HepG2 (cell line): ENCODE data around the gene SYNJ2. TPM values are rescaled to one million over a fixed set of nuclear protein-coding genes. Genes with fewer than 3 reads are reported as not detected.

Source experiments
- FOXK1 ChIP-seq: sonication (generic); formaldehyde crosslinking; IDR thresholded peaks from 2 replicates; pipeline ENCODE4 v1.4.0; 2020; ENCODE audit warnings: low read depth, missing genetic modification reagents, borderline replicate concordance
- FOXP1 ChIP-seq, 2 experiments: fragments of 450-650 bp in 1 of 2; IDR thresholded peaks; 2 replicates each; pipeline ENCODE4 v1.6.1; 2017 to 2018; ENCODE audit warnings: antibody characterized with exemption in 1 of 2
- MTF2 ChIP-seq: sonication (generic); formaldehyde crosslinking; IDR thresholded peaks from 2 replicates; pipeline ENCODE4 v1.5.0; 2020; ENCODE audit warnings: missing genetic modification reagents, borderline replicate concordance
- NFE2L2 ChIP-seq: fragments of 150-350 bp; IDR thresholded peaks from 2 replicates; pipeline ENCODE4 v1.6.1; 2014; ENCODE audit warnings: low read length
- NONO ChIP-seq, 2 experiments: fragments of 450-650 bp in 1 of 2; sonication (generic) in 1 of 2; formaldehyde crosslinking in 1 of 2; IDR thresholded peaks in 1 of 2; conservative IDR thresholded peaks in 1 of 2; 2 replicates each; pipeline versions ENCODE4 v1.6.1 to v1.8.0; 2017 to 2022; ENCODE audit warnings: mild to moderate bottlenecking in 1 of 2, missing genetic modification reagents in 1 of 2, moderate library complexity in 1 of 2
- POLR2AphosphoS5 ChIP-seq: IDR thresholded peaks from 2 replicates; pipeline ENCODE4 v1.6.1; 2012; ENCODE audit warnings: low read depth, low read length
- SSRP1 ChIP-seq: IDR thresholded peaks from 2 replicates; pipeline ENCODE4 v1.6.1; 2016; ENCODE audit warnings: control low read depth
- ZBTB38 ChIP-seq: sonication (generic); formaldehyde crosslinking; IDR thresholded peaks from 2 replicates; pipeline ENCODE4 v1.5.1; 2020; ENCODE audit warnings: mild to moderate bottlenecking, missing genetic modification reagents
- ZFP36L1 ChIP-seq: sonication (generic); formaldehyde crosslinking; IDR thresholded peaks from 2 replicates; pipeline ENCODE4 v1.8.0; 2022; ENCODE audit warnings: mild to moderate bottlenecking, missing genetic modification reagents, moderate library complexity
- ZKSCAN8 ChIP-seq: IDR thresholded peaks from 2 replicates; pipeline ENCODE4 v1.6.1; 2016; ENCODE audit warnings: borderline replicate concordance, missing genetic modification reagents, missing compliant biosample characterization
- ZNF619 ChIP-seq: sonication (generic); formaldehyde crosslinking; IDR thresholded peaks from 2 replicates; pipeline ENCODE4 v1.4.0; 2020; ENCODE audit warnings: mild to moderate bottlenecking, missing genetic modification reagents
- ZNF749 ChIP-seq: sonication (generic); formaldehyde crosslinking; IDR thresholded peaks from 2 replicates; pipeline ENCODE4 v1.8.0; 2022; ENCODE audit warnings: mild to moderate bottlenecking, missing genetic modification reagents, moderate library complexity, borderline replicate concordance
- polyA plus RNA-seq, 8 experiments: library from polyadenylated mRNA; depleted of rRNA in 3 of 8; stranded (reverse) in 7 of 8; unstranded in 1 of 8; fragments of >200 nt; fragmentation: Illumina TruSeq in 4 of 8; extraction: Trizol in 4 of 8; gene quantifications; 2 replicates each; pipeline versions ENCODE4 v1.2.1 to v1.2.3, GENCODE V29; 2011 to 2016; ENCODE audit warnings: low read depth in 4 of 8, missing spikeins in 1 of 8, mixed read lengths in 1 of 8; ENCODE audit not compliant: insufficient read depth in 1 of 8
- total RNA-seq, 5 experiments: library from RNA; depleted of rRNA; stranded (reverse); fragments of >200 nt; fragmentation: Illumina TruSeq; extraction: Trizol; gene quantifications; 2 replicates each; pipeline ENCODE4 v1.2.3, GENCODE V29; 2016; ENCODE audit warnings: low read depth in 1 of 5
- TF ChIP-seq, protein P1 (sequence below): sonication (generic); formaldehyde crosslinking; conservative IDR thresholded peaks from 2 replicates; pipeline ENCODE4 v1.8.1; 2023; ENCODE audit warnings: missing genetic modification reagents
- TF ChIP-seq, protein P2 (sequence below): sonication (generic); formaldehyde crosslinking; IDR thresholded peaks from 2 replicates; pipeline ENCODE4 v1.5.1; 2020; ENCODE audit warnings: missing genetic modification reagents, mild to moderate bottlenecking, borderline replicate concordance
- TF ChIP-seq, protein P3 (sequence below): sonication (generic); formaldehyde crosslinking; IDR thresholded peaks from 2 replicates; pipeline ENCODE4 v1.8.1; 2023; ENCODE audit warnings: mild to moderate bottlenecking, missing genetic modification reagents
- TF ChIP-seq, protein P4 (sequence below): IDR thresholded peaks from 2 replicates; pipeline ENCODE4 v1.6.1; 2016; ENCODE audit warnings: missing compliant biosample characterization, missing genetic modification reagents, borderline replicate concordance
- TF ChIP-seq, protein P5 (sequence below): sonication (generic); formaldehyde crosslinking; IDR thresholded peaks from 2 replicates; pipeline ENCODE4 v1.8.0; 2022; ENCODE audit warnings: missing genetic modification reagents, low read depth, mild to moderate bottlenecking, borderline replicate concordance
- TF ChIP-seq, protein P6 (sequence below): sonication (generic); formaldehyde crosslinking; IDR thresholded peaks from 2 replicates; pipeline ENCODE4 v1.4.0; 2020; ENCODE audit warnings: missing genetic modification reagents

SYNJ2 gene
- total and polyA plus RNA-seq, 2 of the 13 experiments (the other 11 are each of a cell fraction or from before 2014, with no cell fraction given): 39.1 to 57.6 TPM

DNA sequence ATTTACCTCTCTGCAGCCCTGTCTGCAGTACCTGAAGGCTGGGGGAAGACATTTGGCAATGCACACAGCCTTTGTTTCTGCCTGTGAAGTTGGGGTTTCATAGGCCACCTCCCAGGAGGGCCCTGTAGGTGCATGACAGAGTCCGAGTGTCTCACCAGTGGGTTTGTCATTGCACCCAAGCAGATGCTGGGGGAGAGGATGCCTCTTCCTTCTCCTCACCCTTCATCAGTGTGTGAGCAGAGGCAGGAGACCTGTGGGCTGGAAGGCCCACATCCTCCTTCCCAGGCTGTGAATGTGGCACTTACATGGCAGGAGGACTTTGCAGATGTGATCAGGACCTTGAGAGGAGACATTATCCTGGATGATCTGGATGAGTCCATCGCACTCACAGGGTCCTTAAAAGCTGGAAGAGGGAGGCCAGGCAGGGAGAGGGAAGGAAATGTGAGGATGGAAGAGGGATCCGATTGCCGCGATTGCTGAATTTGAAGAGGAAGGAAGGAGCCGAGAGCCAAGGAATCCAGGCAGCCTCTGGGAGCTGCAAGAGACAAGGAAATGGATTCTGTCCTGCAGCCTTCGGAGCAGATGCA is 30.4 kb downstream of the SYNJ2 start (continued):
- TF ChIP-seq, protein P1, sequence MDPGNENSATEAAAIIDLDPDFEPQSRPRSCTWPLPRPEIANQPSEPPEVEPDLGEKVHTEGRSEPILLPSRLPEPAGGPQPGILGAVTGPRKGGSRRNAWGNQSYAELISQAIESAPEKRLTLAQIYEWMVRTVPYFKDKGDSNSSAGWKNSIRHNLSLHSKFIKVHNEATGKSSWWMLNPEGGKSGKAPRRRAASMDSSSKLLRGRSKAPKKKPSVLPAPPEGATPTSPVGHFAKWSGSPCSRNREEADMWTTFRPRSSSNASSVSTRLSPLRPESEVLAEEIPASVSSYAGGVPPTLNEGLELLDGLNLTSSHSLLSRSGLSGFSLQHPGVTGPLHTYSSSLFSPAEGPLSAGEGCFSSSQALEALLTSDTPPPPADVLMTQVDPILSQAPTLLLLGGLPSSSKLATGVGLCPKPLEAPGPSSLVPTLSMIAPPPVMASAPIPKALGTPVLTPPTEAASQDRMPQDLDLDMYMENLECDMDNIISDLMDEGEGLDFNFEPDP: no peak
- TF ChIP-seq POLR2AphosphoS5 (peak; percentile 57), FOXP1 (IDR thresholded peaks at IDR 0.05) (no peak), FOXP1 (CRISPR knock-in tag; IDR thresholded peaks at IDR 0.05) (no peak), ZFP36L1 (CRISPR knock-in tag) (no peak), ZBTB38 (CRISPR knock-in tag) (peak; percentile 94), MTF2 (CRISPR knock-in tag) (no peak), NFE2L2 (no peak), SSRP1 (CRISPR knock-in tag) (peak; percentile 43), ZKSCAN8 (CRISPR knock-in tag) (no peak), FOXK1 (CRISPR knock-in tag) (no peak), NONO (IDR thresholded peaks at IDR 0.05) (no peak), NONO (CRISPR knock-in tag; conservative IDR thresholded peaks at IDR 0.05) (no peak), ZNF619 (CRISPR knock-in tag) (peak; percentile 72; the same call in 1 of the 2 replicates), ZNF749 (CRISPR knock-in tag) (0 out of 2 replicates have a peak, but pooled peaks have one; percentile 18)
- TF ChIP-seq, protein P2, sequence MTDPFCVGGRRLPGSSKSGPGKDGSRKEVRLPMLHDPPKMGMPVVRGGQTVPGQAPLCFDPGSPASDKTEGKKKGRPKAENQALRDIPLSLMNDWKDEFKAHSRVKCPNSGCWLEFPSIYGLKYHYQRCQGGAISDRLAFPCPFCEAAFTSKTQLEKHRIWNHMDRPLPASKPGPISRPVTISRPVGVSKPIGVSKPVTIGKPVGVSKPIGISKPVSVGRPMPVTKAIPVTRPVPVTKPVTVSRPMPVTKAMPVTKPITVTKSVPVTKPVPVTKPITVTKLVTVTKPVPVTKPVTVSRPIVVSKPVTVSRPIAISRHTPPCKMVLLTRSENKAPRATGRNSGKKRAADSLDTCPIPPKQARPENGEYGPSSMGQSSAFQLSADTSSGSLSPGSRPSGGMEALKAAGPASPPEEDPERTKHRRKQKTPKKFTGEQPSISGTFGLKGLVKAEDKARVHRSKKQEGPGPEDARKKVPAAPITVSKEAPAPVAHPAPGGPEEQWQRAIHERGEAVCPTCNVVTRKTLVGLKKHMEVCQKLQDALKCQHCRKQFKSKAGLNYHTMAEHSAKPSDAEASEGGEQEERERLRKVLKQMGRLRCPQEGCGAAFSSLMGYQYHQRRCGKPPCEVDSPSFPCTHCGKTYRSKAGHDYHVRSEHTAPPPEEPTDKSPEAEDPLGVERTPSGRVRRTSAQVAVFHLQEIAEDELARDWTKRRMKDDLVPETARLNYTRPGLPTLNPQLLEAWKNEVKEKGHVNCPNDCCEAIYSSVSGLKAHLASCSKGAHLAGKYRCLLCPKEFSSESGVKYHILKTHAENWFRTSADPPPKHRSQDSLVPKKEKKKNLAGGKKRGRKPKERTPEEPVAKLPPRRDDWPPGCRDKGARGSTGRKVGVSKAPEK: no peak; the same call in 1 of the 2 replicates
- TF ChIP-seq, protein P3, sequence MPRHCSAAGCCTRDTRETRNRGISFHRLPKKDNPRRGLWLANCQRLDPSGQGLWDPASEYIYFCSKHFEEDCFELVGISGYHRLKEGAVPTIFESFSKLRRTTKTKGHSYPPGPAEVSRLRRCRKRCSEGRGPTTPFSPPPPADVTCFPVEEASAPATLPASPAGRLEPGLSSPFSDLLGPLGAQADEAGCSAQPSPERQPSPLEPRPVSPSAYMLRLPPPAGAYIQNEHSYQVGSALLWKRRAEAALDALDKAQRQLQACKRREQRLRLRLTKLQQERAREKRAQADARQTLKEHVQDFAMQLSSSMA (CRISPR knock-in tag): no peak
- TF ChIP-seq, protein P4, sequence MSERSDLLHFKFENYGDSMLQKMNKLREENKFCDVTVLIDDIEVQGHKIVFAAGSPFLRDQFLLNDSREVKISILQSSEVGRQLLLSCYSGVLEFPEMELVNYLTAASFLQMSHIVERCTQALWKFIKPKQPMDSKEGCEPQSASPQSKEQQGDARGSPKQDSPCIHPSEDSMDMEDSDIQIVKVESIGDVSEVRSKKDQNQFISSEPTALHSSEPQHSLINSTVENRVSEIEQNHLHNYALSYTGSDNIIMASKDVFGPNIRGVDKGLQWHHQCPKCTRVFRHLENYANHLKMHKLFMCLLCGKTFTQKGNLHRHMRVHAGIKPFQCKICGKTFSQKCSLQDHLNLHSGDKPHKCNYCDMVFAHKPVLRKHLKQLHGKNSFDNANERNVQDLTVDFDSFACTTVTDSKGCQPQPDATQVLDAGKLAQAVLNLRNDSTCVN (CRISPR knock-in tag): no peak; the same call in 1 of the 2 replicates
- TF ChIP-seq, protein P5, sequence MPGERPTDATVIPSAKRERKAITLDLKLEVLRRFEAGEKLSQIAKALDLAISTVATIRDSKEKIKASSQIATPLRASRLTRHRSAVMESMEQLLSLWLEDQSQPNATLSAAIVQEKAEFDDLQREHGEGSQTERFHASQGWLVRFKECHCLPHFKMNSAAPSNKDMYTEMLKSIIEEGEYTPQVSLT (CRISPR knock-in tag): no peak
- TF ChIP-seq, protein P6, sequence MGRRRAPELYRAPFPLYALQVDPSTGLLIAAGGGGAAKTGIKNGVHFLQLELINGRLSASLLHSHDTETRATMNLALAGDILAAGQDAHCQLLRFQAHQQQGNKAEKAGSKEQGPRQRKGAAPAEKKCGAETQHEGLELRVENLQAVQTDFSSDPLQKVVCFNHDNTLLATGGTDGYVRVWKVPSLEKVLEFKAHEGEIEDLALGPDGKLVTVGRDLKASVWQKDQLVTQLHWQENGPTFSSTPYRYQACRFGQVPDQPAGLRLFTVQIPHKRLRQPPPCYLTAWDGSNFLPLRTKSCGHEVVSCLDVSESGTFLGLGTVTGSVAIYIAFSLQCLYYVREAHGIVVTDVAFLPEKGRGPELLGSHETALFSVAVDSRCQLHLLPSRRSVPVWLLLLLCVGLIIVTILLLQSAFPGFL (CRISPR knock-in tag): no peak
